Measurements from ENCODE around the gene CDH1. TPM values are rescaled to one million over a fixed set of nuclear protein-coding genes. Genes with fewer than 3 reads are reported as not detected.
A peak's percentile ranks its signal among the peaks of the same experiment; 100 is the strongest.

CDH1 gene
- total RNA-seq, 1 experiment from 2014 or later: 100 TPM

DNA sequence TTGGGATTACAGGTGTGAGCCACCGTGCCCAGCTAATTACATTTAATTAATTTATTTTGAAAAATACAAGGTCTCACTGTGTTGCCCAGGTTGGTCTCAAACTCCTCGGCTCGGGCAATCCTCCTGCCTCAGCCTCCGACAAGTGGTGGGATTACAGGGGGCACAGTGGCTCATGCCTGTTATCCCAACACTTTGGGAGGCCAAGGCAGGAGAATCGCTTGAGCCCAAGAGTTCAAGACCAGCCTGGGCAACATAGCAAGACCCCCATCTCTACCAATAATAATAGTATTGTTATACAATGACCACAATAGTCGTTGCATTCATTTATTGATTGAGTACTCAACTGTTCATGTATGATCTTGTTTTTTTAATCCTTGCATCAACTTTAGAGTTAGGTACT, 22.0 kb downstream of the CDH1 start:
- ChIA-PET CTCF (no interaction called here), POLR2A (ENCODE audit: unreplicated experiment) (no interaction called here)
- intact Hi-C loops (cut with micrococcal nuclease): no loop called here
- peaks cover 53% of the 10 kb centered on the region for H3K4me1 ChIP-seq (ENCODE audit: insufficient read depth, low read length)
- TF ChIP-seq EZH2 (IDR thresholded peaks at IDR 0.05; ENCODE audit: low read length, unreplicated experiment) (no peak), EZH2phosphoT487 (IDR thresholded peaks at IDR 0.05; ENCODE audit: borderline replicate concordance, low read length) (no peak)
- TF ChIP-seq, protein P1, sequence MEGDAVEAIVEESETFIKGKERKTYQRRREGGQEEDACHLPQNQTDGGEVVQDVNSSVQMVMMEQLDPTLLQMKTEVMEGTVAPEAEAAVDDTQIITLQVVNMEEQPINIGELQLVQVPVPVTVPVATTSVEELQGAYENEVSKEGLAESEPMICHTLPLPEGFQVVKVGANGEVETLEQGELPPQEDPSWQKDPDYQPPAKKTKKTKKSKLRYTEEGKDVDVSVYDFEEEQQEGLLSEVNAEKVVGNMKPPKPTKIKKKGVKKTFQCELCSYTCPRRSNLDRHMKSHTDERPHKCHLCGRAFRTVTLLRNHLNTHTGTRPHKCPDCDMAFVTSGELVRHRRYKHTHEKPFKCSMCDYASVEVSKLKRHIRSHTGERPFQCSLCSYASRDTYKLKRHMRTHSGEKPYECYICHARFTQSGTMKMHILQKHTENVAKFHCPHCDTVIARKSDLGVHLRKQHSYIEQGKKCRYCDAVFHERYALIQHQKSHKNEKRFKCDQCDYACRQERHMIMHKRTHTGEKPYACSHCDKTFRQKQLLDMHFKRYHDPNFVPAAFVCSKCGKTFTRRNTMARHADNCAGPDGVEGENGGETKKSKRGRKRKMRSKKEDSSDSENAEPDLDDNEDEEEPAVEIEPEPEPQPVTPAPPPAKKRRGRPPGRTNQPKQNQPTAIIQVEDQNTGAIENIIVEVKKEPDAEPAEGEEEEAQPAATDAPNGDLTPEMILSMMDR (conservative IDR thresholded peaks at IDR 0.05; ENCODE audit: low read depth, low read length): no peak
- H3K36me3 ChIP-seq (ENCODE audit: low read depth, low read length): peaks cover 10% of the 10 kb centered on the region; the same call in 1 of the 2 replicates
- peaks cover 78% of the 10 kb centered on the region for H3K79me2 ChIP-seq (ENCODE audit: low read length)
- H2AFZ ChIP-seq (ENCODE audit: low read length): no peak overlapping the region
- no peaks in the 10 kb centered on the region for H3K27me3 ChIP-seq (ENCODE audit: low read length)
- no peak overlapping the region for H3K4me2 ChIP-seq (ENCODE audit: low read length)
- ATAC-seq (no peak), DNase-seq (no peak)
- no peak overlapping the region for H3K27ac ChIP-seq (ENCODE audit: low read length)
- no peak overlapping the region for H3K4me3 ChIP-seq (ENCODE audit: low read length)
- H3K9me3 ChIP-seq (ENCODE audit: low read length): no peaks in the 10 kb centered on the region
- no peak overlapping the region for H3K9ac ChIP-seq (ENCODE audit: low read length)
- H4K20me1 ChIP-seq (ENCODE audit: low read length): no peaks in the 10 kb centered on the region
- no peaks in the 10 kb centered on the region for H3F3A ChIP-seq (ENCODE audit: low read length, unreplicated experiment)
- BruUV-seq (replicated peaks): no TSS peak
- no peaks in the 10 kb centered on the region for H3K9me2 ChIP-seq (replicated peaks; ENCODE audit: low read length)

DNA sequence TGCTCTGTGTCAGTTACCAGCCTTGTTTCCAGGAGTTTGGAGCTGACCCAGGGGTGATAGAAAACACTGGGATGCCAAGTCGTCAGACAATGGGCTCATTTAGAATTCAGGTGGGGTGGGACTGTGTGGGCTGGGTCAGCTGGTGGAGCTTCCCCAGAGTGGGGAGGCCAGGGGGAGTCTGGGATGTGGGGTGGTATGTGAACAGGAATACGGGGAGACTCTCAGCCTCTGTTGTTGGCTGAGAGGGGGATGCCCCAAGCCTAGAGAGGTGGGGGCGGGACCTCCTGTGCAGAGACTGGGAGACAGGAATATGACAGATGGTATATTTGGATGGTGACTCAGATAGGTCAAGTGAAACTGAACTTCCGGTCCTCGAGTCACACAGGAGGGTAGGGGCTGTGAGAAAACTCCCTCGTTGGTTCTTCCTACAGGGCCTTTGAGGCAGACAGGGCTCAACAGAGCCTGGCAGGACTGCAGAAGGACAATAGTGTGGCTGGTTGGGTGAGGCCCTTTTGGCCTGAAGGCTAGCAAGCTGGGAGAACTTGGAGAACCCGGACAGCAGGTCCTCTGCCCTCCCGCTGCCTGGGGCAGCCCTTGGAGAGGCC, 23.7 kb downstream of the CDH1 start:
- H3K9me3 ChIP-seq (ENCODE audit: low read length): no peaks in the 10 kb centered on the region
- no peaks in the 10 kb centered on the region for H3F3A ChIP-seq (ENCODE audit: low read length, unreplicated experiment)
- H3K9me2 ChIP-seq (replicated peaks; ENCODE audit: low read length): no peaks in the 10 kb centered on the region
- H3K4me3 ChIP-seq (ENCODE audit: low read length): no peak overlapping the region
- H3K79me2 ChIP-seq (ENCODE audit: low read length): peaks cover 85% of the 10 kb centered on the region
- peak overlapping the region; percentile 64 for H3K4me2 ChIP-seq (ENCODE audit: low read length)
- H3K4me1 ChIP-seq (ENCODE audit: insufficient read depth, low read length): peaks cover 36% of the 10 kb centered on the region
- ATAC-seq (peak; percentile 41), DNase-seq (peak; percentile 71)
- H3K27me3 ChIP-seq (ENCODE audit: low read length): no peaks in the 10 kb centered on the region
- no peak overlapping the region for H2AFZ ChIP-seq (ENCODE audit: low read length)
- H3K9ac ChIP-seq (ENCODE audit: low read length): peak overlapping the region; percentile 53
- BruUV-seq (replicated peaks): no TSS peak
- H3K27ac ChIP-seq (ENCODE audit: low read length): peak overlapping the region; percentile 81
- peaks cover 10% of the 10 kb centered on the region; the same call in 1 of the 2 replicates for H3K36me3 ChIP-seq (ENCODE audit: low read depth, low read length)
- intact Hi-C loops (cut with micrococcal nuclease): no loop called here
- ChIA-PET CTCF (no interaction called here), POLR2A (ENCODE audit: unreplicated experiment) (interaction anchor here (0.6 kb wide), 1 partner anchor 450 kb away, joined by 5 read pairs; the partner anchor contains the start of genes PRMT7 and SLC7A6OS)
- H4K20me1 ChIP-seq (ENCODE audit: low read length): no peaks in the 10 kb centered on the region
- TF ChIP-seq, protein P1 (conservative IDR thresholded peaks at IDR 0.05; ENCODE audit: low read depth, low read length): no peak
- no peak for TF ChIP-seq EZH2 (IDR thresholded peaks at IDR 0.05; ENCODE audit: low read length, unreplicated experiment)
- TF ChIP-seq EZH2phosphoT487 (IDR thresholded peaks at IDR 0.05; ENCODE audit: borderline replicate concordance, low read length): no peak

DNA sequence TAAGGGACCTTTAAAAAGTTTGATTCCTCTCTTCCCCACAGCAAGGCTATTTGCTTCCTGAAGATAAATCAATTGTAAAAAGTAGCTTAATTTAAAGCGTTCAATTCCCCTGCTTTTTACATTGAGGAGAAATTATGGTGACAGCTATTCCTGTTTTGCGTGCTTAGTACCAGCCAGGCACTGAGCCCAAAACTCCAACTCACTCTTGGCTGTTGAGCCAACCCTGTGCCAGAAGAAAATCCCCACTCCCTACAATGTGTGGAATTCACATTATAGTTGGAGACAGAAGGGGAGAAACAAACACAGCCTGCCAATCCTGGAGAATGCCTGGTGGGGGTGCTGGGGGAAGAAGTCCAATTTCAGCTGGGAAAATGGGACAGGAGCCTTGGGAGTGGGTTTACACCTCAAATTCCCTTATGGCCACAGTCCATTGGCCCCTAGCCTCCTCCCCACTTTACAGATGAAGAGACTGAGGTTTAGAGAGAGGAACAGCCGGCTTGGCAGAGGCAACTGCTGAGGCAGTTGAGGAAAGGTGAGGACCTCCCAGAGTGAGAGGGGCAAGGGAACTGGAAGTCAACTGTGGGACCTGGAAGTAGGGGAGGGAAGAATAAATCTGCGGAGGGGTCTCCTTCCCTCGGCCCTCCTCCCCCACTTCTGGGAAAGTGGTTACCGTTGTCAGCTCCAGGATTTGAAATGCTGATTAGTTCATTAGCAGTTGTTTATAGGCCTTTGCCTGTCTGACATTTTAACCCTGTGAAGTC, 26.1 kb downstream of the CDH1 start:
- Histone ChIP-seq H3K36me3 (ENCODE audit: low read depth, low read length) (peaks cover 9% of the 10 kb centered on the region; the same call in 1 of the 2 replicates), H3K9me3 (ENCODE audit: low read length) (no peaks in the 10 kb centered on the region), H3K4me1 (ENCODE audit: insufficient read depth, low read length) (peaks cover 19% of the 10 kb centered on the region), H3F3A (ENCODE audit: low read length, unreplicated experiment) (no peaks in the 10 kb centered on the region), H3K27ac (ENCODE audit: low read length) (no peak overlapping the region), H3K4me3 (ENCODE audit: low read length) (no peak overlapping the region), H3K27me3 (ENCODE audit: low read length) (no peaks in the 10 kb centered on the region), H3K79me2 (ENCODE audit: low read length) (peaks cover 77% of the 10 kb centered on the region), H2AFZ (ENCODE audit: low read length) (no peak overlapping the region), H3K4me2 (ENCODE audit: low read length) (no peak overlapping the region), H4K20me1 (ENCODE audit: low read length) (no peaks in the 10 kb centered on the region), H3K9me2 (replicated peaks; ENCODE audit: low read length) (no peaks in the 10 kb centered on the region), H3K9ac (ENCODE audit: low read length) (no peak overlapping the region)
- ChIA-PET POLR2A (ENCODE audit: unreplicated experiment) (no interaction called here), CTCF (no interaction called here)
- no peak for TF ChIP-seq EZH2 (IDR thresholded peaks at IDR 0.05; ENCODE audit: low read length, unreplicated experiment)
- TF ChIP-seq EZH2phosphoT487 (IDR thresholded peaks at IDR 0.05; ENCODE audit: borderline replicate concordance, low read length): no peak
- TF ChIP-seq, protein P1 (conservative IDR thresholded peaks at IDR 0.05; ENCODE audit: low read depth, low read length): no peak
- BruUV-seq (replicated peaks): no TSS peak
- DNase-seq (no peak), ATAC-seq (no peak)
- intact Hi-C loops (cut with micrococcal nuclease): no loop called here

Data from PC-3 (cell line).